ENCODE results near the gene ABHD2.
"Not testable (repeated sequence)": the region's sequence is repeated elsewhere in the genome, so short reads cannot be mapped to it uniquely, and the experiment has no call there.

The ABHD2 gene

GRCh38 chr15:89129816-89130134 is 41.5 kb downstream of the ABHD2 start:
- no peak for DNase-seq (ENCODE audit: low read depth, low spot score)
- no peak overlapping the region for H3K4me3 ChIP-seq (ENCODE audit: low read depth, low read length)
- in situ Hi-C loops (cut with HindIII; ENCODE audit: low sequenced_read_pairs) = no loop called here
- TF ChIP-seq CTCF (IDR thresholded peaks at IDR 0.05; ENCODE audit: low read depth, low read length) = no peak

GRCh38 chr15:89130201-89130600 is 41.9 kb downstream of the ABHD2 start:
- TF ChIP-seq CTCF (IDR thresholded peaks at IDR 0.05; ENCODE audit: low read depth, low read length) = no peak
- no peak overlapping the region for H3K4me3 ChIP-seq (ENCODE audit: low read depth, low read length)
- in situ Hi-C loops (cut with HindIII; ENCODE audit: low sequenced_read_pairs) = no loop called here
- no peak for DNase-seq (ENCODE audit: low read depth, low spot score)

GRCh38 chr15:89131731-89132130 is 43.5 kb downstream of the ABHD2 start:
- no peak for DNase-seq (ENCODE audit: low read depth, low spot score)
- in situ Hi-C loops (cut with HindIII; ENCODE audit: low sequenced_read_pairs) = no loop called here
- no peak overlapping the region for H3K4me3 ChIP-seq (ENCODE audit: low read depth, low read length)
- TF ChIP-seq CTCF (IDR thresholded peaks at IDR 0.05; ENCODE audit: low read depth, low read length) = no peak

- no peak overlapping the region for H3K4me3 ChIP-seq (ENCODE audit: low read depth, low read length)
- no peak for DNase-seq (ENCODE audit: low read depth, low spot score)
- TF ChIP-seq CTCF (IDR thresholded peaks at IDR 0.05; ENCODE audit: low read depth, low read length) = no peak
- in situ Hi-C loops (cut with HindIII; ENCODE audit: low sequenced_read_pairs) = no loop called here
These were observed 44.6 kb downstream of the ABHD2 start for GRCh38 chr15:89132611-89133507.

GRCh38 chr15:89135387-89136077 is 47.3 kb downstream of the ABHD2 start:
- H3K4me3 ChIP-seq (ENCODE audit: low read depth, low read length); DNase-seq (ENCODE audit: low read depth, low spot score); in situ Hi-C loops (cut with HindIII; ENCODE audit: low sequenced_read_pairs): not testable (repeated sequence)

DNA sequence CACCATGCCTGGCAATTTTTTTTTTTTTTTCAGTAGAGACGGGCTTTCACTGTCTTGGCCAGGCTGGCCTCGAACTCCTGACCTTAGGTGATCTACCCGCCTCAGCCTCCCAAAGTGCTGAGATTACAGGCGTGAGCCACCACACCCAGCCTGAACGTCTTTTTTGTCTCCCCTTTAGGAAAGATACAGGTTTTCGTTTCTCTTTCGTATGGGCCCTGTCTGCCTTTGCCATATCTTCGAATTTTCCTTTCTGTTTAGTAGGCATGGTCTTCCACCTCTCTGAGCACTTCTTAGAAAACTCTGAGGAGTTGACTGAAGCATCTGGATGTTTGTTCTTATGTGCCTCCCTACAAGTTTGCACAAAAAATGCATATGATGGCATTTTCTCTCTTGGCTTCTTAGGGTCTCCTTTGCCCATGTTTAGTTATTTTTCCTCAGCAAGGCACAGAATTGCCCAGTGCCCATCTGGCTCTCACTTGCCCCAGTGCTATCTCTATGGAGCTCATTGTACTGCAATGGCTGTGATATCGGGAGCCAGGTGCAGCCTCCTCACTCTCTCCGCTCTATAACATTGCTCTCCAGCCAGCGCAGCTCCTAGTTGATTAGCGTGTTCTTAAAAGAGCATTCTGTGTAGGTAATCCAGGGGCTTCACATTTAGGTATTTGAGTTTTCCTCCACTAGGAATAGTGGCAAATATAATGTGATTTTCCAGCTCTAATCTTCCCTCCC is 48.0 kb downstream of the ABHD2 start:
- no peak for TF ChIP-seq CTCF (IDR thresholded peaks at IDR 0.05; ENCODE audit: low read depth, low read length)
- in situ Hi-C loops (cut with HindIII; ENCODE audit: low sequenced_read_pairs) = no loop called here
- no peak for DNase-seq (ENCODE audit: low read depth, low spot score)
- H3K4me3 ChIP-seq (ENCODE audit: low read depth, low read length) = no peak overlapping the region

Measured in astrocyte of the spinal cord (primary cell).